Loucy (cell line): ENCODE measurements around the gene WWTR1.

Experiments used
- CTCF ChIP-seq: fragments of 200-600 bp; sonication (generic); conservative IDR thresholded peaks from 2 replicates; pipeline ENCODE4 v1.5.1; 2014; ENCODE audit warnings: mild to moderate bottlenecking, antibody characterized with exemption, low read length
- EZH2phosphoT487 ChIP-seq: fragments of 200-600 bp; IDR thresholded peaks from 2 replicates; pipeline ENCODE4 v1.6.1; 2018; ENCODE audit warnings: antibody characterized with exemption, mild to moderate bottlenecking, moderate library complexity, borderline replicate concordance

DNA sequence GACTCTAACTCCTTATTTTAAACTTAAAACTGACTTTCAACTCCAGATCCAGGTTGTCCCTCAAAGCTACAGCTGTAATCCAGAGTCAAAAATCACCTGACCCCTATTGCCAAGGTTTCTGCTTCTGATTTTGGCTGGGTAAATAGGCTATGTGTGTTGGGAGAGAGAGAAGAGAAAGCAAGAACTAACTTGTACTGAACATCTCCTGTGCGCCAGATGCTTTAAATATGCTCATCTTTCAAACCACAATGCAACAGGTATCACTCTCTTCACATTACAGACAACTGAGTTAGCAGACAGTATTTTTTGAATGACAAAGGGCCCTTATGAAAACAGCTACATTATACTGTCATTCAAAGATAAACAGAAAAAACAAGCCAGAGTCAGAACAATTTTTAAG is 7.0 kb downstream of the WWTR1 start:
- TF ChIP-seq CTCF (no peak), EZH2phosphoT487 (no peak)
